Loucy (cell line): ENCODE results near the gene PRPSAP2.
"Not testable (repeated sequence)": the region's sequence is repeated elsewhere in the genome, so short reads cannot be mapped to it uniquely, and the experiment has no call there.

ENCODE experiments used
- EZH2phosphoT487 ChIP-seq: fragments of 200-600 bp; IDR thresholded peaks from 2 replicates; pipeline ENCODE4 v1.6.1; 2018; ENCODE audit warnings: antibody characterized with exemption, mild to moderate bottlenecking, moderate library complexity, borderline replicate concordance
- TF ChIP-seq, protein P1 (sequence below): fragments of 200-600 bp; sonication (generic); conservative IDR thresholded peaks from 2 replicates; pipeline ENCODE4 v1.5.1; 2014; ENCODE audit warnings: mild to moderate bottlenecking, antibody characterized with exemption, low read length

DNA sequence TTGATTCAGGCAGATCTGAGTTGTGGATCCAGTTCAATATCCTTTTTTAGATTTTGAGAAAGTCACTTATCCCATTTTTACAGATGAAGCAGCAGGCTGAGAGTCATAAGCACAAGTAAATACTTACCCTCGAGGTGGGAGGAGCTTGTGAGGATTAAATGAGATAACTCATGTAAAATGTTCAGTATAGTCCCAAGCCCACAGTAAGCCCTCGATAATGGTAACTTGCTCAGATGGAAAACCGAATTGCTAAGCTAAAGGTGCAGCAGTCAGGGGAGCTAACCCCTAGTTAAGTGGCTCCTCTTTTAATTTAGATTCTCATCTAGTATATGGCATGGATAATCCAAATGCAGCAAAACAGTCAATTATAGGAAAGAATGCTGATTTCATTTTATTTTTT, 42.0 kb upstream of the PRPSAP2 start:
- TF ChIP-seq, protein P1, sequence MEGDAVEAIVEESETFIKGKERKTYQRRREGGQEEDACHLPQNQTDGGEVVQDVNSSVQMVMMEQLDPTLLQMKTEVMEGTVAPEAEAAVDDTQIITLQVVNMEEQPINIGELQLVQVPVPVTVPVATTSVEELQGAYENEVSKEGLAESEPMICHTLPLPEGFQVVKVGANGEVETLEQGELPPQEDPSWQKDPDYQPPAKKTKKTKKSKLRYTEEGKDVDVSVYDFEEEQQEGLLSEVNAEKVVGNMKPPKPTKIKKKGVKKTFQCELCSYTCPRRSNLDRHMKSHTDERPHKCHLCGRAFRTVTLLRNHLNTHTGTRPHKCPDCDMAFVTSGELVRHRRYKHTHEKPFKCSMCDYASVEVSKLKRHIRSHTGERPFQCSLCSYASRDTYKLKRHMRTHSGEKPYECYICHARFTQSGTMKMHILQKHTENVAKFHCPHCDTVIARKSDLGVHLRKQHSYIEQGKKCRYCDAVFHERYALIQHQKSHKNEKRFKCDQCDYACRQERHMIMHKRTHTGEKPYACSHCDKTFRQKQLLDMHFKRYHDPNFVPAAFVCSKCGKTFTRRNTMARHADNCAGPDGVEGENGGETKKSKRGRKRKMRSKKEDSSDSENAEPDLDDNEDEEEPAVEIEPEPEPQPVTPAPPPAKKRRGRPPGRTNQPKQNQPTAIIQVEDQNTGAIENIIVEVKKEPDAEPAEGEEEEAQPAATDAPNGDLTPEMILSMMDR: not testable (repeated sequence)
- TF ChIP-seq EZH2phosphoT487: not testable (repeated sequence)
